Measurements from ENCODE around the gene RIPK4. TPM values are rescaled to one million over a fixed set of nuclear protein-coding genes. Genes with fewer than 3 reads are reported as not detected.
"Not testable (repeated sequence)": the region's sequence is repeated elsewhere in the genome, so short reads cannot be mapped to it uniquely, and the experiment has no call there.

Gene RIPK4
- total RNA-seq, 2 donors from 2014 or later, result 0.69 to 1.0 TPM

DNA sequence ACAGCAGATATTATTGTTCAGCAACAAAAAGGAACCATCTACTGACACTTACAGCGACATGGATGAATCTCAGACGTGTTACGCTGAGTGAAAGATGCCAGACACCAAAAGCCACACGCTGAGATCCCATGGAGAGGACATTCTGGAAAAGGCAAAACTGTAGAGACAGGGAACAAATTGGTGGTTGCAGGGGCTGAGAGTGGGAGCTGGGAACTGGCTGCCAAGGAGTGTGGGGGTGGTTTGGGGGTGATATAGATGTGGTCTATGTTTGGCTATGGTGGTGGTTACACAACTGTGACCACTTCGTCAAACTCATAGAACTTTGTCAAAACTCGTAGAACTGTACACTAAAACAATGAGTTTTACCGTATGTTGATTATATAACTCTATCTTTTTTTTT, 57.7 kb downstream of the RIPK4 start:
- intact Hi-C loops (cut with DNase I), result no loop called here
- DNase-seq (ENCODE audit: low spot score), result peak; percentile 17

DNA sequence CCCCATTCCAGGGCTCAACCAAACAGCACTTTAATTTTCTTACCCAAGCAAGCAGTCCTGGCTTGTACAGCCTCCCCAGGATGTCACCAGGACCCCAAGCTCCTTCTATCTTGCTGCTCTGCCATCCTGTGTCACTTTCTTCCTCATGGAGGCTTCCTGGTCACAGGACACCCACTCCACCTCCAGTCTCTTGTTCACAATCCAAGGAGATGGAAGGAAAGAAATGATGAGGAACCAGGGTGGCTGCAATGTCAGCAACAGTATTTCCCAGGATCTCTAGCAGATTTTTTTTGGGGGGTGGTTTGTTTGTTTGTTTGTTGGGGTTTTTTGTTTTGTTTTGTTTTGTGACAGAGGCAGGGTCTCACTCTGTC, 58.9 kb downstream of the RIPK4 start:
- peak; percentile 18 for DNase-seq (ENCODE audit: low spot score)
- intact Hi-C loops (cut with DNase I), result no loop called here

DNA sequence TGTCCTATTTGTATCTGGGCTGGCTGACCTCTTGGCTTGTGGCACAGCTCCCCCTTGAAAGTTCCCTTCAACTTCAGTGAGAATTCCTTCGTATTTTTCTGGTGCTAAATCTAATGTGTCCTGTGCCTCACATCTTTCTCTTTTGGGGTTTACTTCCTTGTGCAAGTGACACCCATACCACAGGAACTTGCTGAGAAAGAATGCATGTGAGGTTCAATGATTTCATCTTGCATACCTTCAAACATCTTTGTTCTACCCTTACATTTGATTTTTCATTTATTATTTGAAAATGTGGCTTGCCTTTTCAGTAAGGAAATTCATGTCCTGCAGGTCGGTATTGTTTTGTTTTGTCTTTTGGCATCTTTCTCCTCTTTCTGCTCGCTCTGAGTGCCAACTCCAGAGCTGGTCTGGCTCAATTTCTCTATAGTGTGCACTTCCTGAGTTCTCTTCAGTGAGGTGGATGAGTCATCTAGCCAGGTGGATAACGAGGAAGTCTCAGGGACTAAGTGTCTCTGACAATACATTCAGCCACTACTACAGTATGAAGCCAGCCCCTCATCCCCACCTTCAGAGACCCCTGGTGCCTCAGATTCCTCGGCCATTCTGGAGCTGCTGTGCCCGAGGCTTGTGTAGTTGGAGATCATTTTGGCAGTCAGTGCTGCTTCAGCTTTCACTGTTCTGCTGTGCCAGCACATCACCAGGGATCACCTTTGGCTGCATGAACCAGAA, 59.5 kb downstream of the RIPK4 start:
- intact Hi-C loops (cut with DNase I), result no loop called here
- DNase-seq (ENCODE audit: low spot score), result peak; percentile 3

DNA sequence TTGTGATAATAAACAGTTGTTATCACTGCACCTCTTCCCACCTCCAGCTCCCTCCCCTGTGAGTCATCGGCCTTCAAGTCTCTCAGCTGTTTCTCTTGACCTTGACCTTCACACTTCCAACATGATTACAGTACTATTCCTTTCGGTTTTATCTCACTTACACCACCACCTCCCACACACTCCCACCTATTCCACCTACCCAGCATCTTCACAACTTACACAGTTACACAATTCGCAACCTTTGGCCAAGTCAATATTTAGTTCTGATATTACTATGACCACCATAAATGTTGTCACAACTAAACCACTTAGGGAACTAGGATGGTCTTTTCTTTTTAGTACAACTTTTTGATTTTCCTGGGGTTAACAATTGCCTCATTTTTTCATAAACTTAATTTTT, 60.2 kb downstream of the RIPK4 start:
- intact Hi-C loops (cut with DNase I), result no loop called here
- DNase-seq (ENCODE audit: low spot score), result peak; percentile 5

DNA sequence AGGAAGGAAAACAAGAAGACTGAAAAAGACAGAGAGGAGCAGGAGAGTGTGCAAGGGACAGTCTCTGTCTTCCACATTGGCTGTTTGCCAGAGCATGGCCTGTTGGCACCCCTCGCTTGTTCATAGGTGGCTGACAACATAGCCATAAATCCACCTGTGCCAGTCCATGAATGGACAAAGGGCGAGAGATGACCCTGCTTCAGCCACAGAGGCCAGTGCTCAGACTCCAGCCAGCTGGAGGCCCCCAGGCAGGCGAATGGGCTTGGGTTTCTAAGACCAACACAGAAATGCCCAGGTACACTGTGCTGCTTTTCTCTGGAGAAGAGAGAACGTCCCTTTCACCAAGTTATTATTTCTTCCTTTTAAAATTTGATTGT, 60.6 kb downstream of the RIPK4 start:
- intact Hi-C loops (cut with DNase I), result no loop called here
- DNase-seq (ENCODE audit: low spot score), result peak; percentile 22

DNA sequence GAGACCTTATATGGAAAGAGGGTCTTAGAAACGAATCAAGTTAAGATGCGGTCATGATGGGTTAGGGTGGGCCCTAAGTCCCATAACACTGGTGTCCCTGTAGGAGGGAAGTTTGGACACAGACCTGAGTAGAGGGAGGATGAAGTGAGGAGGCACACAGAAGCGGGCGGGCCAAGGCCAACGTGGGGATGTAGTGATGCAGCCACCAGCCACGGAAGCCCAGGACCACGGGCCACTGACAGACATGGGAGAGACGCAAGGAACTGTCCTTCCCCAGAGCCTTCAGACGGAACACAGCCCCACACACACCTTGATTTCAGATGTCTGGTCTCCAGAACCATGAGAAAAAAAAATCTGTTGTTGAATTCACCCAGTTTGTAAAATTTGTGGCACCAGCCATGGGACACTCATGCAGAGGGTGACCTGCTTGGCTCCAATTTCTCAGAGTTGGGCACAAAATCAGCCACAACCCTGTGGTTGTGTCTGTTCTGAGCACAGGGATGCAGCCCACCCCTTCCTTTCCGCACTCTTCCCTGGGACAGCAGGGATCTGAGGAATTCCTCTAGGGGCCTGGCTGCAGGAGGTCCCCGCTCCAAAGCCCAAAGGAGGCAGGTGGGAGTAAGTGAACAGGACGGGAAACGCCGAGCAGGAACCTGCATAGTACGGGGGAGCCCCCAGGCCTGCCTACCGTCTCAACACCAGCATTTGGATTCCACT, 61.1 kb downstream of the RIPK4 start:
- peak; percentile 66 for DNase-seq (ENCODE audit: low spot score)
- intact Hi-C loops (cut with DNase I), result no loop called here

DNA sequence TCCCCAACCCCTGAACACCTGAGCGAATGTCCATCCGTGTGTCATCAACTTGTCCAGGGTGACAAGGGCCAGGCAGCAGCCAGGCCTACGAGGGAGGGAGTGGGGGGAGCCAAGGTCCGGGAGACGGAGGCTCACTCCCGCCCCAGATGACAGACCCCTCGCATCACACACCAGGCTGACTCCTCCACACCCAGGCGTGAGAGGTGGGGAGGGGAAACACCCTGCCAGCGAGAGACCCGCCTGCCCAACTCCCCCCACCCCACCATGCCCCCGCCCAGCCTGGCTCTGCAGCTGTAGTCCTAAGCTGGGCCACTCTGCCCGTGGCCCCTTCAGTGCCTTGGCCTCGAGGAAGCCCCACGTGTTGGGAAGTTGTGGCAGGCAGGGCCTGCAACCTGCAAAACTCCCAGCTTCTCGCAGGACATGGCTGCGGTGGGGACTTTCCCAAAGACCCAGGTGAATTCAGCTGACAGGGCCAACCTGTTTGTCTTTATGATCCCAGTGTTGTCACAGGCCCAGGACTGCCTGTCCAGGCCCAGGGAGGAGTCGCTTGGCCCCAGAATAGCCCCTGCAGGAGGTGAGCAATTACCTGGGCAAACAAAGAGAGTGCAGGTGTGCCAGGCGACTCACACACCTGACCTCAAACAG, 62.9 kb downstream of the RIPK4 start:
- intact Hi-C loops (cut with DNase I), result no loop called here
- peak; percentile 61 for DNase-seq (ENCODE audit: low spot score)

DNA sequence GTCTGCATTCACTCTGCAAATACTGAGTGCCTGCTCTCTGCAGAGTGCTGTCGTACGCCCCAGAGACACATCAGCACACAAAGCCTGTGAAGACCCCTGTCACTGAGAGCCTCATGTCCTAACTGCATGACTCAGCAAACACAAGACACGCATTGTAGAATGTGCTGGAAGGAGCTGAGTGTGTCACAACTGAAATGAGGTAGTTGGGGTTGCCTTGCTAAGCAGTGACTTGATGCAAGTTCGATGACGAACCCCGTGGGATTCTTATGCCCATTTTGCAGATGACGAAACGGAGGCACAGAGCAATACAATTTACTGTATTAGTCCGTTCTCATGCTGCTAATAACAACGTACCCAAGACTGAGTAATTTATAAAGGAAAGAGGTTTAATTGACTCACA, 65.1 kb downstream of the RIPK4 start:
- no peak for DNase-seq (ENCODE audit: low spot score)
- intact Hi-C loops (cut with DNase I), result no loop called here

DNA sequence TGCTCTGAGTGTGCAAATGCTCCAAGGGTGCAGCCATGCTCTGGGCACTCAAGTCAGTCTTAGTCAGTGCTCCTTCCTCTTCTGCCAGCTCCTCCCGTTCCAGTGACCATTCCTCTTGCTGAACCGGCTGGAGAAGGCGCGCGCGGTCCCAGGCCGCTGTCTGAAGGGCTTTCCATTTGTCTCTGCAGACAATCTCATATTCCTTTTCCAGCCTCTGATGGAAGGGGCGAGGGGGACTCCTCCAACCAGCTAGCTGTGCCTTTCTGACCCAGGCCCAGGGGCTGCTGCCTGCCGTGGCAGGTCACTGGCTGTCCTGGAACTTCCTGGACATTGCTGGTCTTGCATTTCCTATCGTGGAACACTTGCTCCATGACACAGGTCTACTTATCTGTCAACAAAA, 67.5 kb downstream of the RIPK4 start:
- intact Hi-C loops (cut with DNase I), result no loop called here
- peak; percentile 47 for DNase-seq (ENCODE audit: low spot score)

DNA sequence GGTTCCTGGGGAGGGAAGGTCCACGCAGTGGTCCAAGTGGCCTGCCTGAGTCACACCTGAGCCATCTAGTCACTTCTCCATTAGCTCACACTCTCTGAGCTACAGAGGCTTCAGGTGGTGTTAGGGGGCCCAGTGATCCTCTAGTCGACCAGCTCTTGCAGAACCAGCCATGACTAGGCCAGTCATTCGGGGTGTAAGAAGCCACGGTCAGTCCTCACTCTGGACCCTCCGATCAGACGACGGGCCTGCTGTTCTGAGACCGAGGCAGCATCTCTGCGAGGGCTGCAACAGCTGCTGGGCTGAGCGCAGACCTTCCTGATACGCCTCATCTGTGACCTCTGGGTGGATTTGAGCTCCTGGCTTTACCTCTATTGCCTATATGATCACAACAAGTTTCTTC, 68.8 kb downstream of the RIPK4 start:
- intact Hi-C loops (cut with DNase I), result no loop called here
- DNase-seq (ENCODE audit: low spot score), result peak; percentile 18

DNA sequence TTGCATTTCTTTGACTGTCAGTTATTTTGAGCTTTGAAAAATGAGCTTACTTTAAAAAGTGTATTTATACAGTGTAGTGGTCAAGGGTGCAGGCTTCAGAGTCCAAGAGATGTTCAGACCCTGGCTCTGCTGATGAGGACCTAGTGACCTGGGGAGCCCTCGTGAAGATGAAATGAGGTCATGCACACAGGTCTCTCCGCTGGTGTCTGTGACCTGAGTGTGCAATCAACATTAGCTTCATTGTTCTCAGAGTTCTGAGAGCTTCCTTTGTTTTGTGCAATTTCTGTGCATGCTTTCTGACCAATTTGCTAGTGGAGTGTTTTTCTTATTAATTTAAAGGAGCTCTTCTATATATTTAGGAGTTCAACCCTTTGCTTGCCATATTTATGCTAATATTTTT, 71.3 kb downstream of the RIPK4 start:
- DNase-seq (ENCODE audit: low spot score), result peak; percentile 30
- intact Hi-C loops (cut with DNase I), result no loop called here

DNA sequence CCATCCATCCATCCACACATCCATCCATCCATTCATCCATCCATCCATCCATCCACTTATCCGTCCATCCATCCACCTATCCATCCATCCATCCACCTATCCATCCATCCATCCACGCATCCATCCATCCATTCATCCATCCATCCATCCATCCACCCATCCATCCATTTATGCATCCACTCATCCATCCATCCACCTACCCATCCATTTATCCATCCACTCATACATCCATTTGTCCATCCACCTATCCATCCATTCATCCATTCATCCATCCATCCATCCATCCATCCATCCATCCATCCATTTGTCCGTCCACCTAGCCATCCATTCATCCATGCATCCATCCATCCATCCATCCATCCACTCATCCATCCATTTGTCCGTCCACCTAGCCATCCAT, 72.8 kb downstream of the RIPK4 start:
- intact Hi-C loops (cut with DNase I), result not testable (repeated sequence)
- DNase-seq (ENCODE audit: low spot score), result peak; percentile 2

DNA sequence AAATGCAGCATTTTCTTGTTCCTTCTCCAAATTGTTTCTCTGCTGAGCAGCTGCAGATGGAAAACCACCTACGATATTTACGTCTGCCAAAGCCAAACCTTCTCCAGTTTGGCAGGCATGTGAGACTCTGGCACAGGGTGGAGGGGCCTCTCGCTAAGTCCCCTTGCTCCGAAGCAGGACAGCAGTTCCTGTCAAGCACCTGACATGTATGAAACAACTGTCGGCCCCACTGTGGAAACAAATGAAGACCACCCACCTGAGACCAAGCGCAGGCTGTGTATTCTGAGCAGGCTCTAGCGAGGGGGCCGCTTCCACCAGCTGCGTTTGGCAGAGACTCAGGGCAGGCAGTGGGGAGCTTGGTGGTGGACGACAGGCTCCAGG, 74.7 kb downstream of the RIPK4 start:
- intact Hi-C loops (cut with DNase I), result no loop called here
- DNase-seq (ENCODE audit: low spot score), result no peak

DNA sequence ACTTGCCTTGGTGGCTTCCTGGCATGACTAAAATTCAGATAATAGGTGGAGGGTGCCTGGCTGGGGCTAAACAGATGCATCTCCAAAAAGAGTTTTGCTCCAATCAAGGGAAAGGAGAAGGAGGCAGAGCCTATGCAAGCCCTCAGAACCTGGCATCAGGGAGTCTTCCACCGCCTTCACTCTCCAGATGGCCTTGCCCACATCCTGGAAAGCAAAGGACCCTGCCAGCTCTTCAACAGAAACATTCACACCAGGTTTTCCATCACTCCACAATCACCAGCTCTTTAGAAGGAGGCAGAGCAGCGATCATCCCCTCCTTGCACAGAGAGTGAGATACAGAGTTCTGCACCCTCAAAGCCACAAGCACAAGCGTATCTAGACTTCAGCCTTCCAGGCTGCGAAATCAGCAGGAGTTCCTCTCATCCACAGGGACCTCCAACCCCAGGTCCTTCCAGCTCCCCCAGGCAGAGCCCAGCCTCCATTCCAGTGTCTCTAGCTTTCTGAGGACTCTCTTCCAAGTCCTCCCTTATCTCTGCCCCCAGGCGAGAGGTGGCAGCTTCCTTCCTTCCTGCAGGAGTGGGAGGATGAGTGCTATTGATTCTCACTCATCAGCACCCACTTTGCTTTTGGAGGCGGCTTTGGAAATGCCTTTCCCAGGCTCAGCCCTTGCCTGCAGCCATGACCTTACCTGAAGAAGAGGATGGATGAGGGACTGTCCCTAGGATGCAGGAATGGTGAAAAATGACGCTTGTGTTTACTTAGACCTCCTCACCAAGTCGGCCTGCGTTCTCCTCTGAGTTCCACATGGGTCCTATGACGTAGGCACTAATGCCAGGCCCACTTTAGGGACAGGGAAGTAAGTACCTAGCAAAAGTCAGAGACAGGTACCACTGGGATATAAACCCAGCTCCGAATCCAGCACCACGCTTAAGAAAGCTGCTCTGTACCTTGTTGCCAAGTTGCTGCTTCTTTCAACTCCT, 75.4 kb downstream of the RIPK4 start:
- no peak for DNase-seq (ENCODE audit: low spot score)
- intact Hi-C loops (cut with DNase I), result no loop called here

Small RNA genes lying within 50 kb of the gene (microRNA-seq; reads per million reads assigned to microRNA genes)
- 0 to 0.32 reads per million in 2 donors for gene MIR6814 (ENCODE audit: borderline microRNAs expressed in 2 of 2)

Other genes starting within 250 kb of the RIPK4 start
- 1 to 10 TPM; 2.9 to 5.0 TPM for gene PRDM15, start 112.3 kb upstream of the RIPK4 start, total RNA-seq
- 10 to 100 TPM; 28.0 to 43.1 TPM for gene C2CD2, start 187.0 kb upstream of the RIPK4 start, total RNA-seq
- 10 to 100 TPM; 12.6 to 25.6 TPM for gene ZBTB21, start 243.3 kb upstream of the RIPK4 start, total RNA-seq